Measurements from ENCODE around the gene RPS6KL1. TPM values are rescaled to one million over a fixed set of nuclear protein-coding genes. Genes with fewer than 3 reads are reported as not detected.
"Not testable (repeated sequence)": the region's sequence is repeated elsewhere in the genome, so short reads cannot be mapped to it uniquely, and the experiment has no call there.

Gene RPS6KL1
- total RNA-seq, 1 donor from 2014 or later = 4.7 TPM

DNA sequence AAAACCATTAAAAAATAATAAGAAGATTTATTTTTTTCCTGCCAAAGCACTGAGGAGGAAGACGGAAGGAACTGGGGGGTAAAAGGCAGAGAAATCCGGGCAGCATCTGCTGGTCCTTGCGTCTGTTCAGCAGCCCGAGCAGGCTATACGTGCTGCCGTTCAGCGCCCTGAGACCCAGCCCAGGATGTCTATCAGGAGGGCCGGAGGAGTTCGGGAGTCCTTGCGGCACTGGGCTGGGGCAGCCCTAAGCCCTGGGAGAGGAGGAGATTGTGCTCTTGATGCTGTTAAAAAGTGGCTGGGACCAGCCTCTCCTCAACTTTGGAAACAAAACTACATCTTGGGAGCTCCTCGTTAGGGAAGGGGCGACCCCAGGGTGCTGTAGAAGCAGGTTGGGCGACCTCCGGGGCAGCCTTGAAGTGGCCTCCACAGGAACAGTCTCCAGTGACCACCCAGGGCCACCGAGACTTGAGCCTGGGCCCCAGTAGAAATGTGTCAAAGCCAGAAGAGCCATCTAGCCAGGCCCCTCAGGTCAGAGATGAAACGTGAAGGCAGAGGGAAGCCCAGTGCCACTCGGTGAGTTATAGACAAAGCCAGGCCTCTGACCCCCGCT is 18.0 kb upstream of the RPS6KL1 start:
- ATAC-seq = no peak
- no peak for DNase-seq (ENCODE audit: low spot score)
- intact Hi-C loops (cut with DNase I) = loop anchor here (10.0 kb wide), 1 partner anchor 144 kb away; no protein-coding TSS in a partner anchor

GRCh38 chr14:74938531-74939495 is 15.8 kb upstream of the RPS6KL1 start:
- no peak for DNase-seq (ENCODE audit: low spot score)
- intact Hi-C loops (cut with DNase I) = no loop called here
- ATAC-seq = no peak

DNA sequence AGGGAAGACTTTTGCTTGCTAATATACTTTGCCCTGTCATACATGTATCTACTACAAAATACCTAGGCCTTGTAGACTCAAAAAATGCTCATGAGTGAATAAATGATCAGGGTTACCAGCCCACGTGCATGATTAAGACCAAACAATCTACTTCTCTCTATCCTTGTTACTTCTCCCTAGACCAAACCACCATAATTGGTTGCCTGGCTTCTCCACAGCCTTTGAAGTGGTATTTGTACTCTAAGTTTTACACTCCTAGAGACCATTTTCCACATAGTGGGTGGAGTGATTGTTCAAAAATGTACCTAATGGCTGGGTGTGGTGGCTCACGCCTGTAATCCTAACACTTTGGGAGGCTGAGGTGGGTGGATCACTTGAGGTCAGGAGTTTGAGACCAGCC is 14.1 kb upstream of the RPS6KL1 start:
- intact Hi-C loops (cut with DNase I) = no loop called here
- DNase-seq (ENCODE audit: low spot score) = no peak
- ATAC-seq = no peak

- ATAC-seq (no peak), DNase-seq (ENCODE audit: low spot score) (no peak)
- intact Hi-C loops (cut with DNase I) = no loop called here
These were observed 13.7 kb upstream of the RPS6KL1 start for GRCh38 chr14:74936731-74937130.

- DNase-seq (ENCODE audit: low spot score) (no peak), ATAC-seq (no peak)
- intact Hi-C loops (cut with DNase I) = no loop called here
These were observed 13.1 kb upstream of the RPS6KL1 start for GRCh38 chr14:74936151-74936550.

- intact Hi-C loops (cut with DNase I) = no loop called here
- DNase-seq (ENCODE audit: low spot score) (no peak), ATAC-seq (no peak)
These were observed 12.3 kb upstream of the RPS6KL1 start for GRCh38 chr14:74935360-74935680.

DNA sequence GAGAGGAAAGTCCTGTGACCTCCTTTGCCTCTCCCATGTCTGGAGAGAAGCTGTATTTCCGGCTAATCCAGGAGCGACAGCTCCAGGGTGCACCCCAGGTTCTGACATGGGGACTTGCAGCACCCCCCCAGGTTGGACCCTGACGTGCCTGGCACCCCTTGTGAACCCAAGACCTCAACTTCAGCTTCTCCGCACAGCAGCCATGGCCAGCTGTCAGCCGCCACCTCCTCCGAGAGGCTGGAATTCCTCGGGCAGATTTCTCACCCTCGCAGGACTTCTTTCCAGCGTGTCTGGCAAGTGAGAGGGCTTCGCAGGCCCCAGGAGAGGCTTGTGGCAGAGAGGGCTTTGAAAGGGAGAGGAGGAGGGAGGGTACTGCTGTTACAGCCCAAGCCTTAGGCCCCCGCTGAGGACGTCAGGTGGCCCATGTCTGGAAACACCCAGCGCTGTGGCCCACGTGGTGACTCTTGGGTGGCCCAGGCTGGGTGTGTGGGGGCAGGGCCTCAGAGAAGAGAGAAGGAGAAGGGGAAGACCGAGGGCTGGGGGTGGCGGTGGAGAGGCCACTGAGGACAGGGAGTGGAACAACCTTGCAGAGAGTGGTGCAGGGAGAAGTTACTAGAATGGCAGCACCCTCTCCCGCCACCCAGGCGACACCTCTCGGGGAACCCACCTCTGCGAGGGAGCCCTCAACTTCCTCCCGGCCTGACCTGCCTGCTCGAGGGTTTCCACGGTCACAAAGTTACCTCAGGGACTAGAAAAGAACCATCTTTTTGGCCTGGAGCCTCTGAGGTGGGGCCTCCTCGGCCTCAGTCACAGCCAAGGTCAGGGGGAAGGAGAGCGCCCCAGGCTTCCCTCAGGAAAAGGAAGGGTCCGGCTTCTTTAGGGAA is 11.7 kb upstream of the RPS6KL1 start:
- ATAC-seq (peak; percentile 76), DNase-seq (ENCODE audit: low spot score) (no peak)
- intact Hi-C loops (cut with DNase I) = no loop called here

- ATAC-seq = no peak
- intact Hi-C loops (cut with DNase I) = no loop called here
- DNase-seq (ENCODE audit: low spot score) = no peak
These were observed 11.0 kb upstream of the RPS6KL1 start for GRCh38 chr14:74934041-74934440.

- ATAC-seq = peak; percentile 29
- intact Hi-C loops (cut with DNase I); DNase-seq (ENCODE audit: low spot score): not testable (repeated sequence)
These were observed 9.9 kb upstream of the RPS6KL1 start for GRCh38 chr14:74932936-74933335.

DNA sequence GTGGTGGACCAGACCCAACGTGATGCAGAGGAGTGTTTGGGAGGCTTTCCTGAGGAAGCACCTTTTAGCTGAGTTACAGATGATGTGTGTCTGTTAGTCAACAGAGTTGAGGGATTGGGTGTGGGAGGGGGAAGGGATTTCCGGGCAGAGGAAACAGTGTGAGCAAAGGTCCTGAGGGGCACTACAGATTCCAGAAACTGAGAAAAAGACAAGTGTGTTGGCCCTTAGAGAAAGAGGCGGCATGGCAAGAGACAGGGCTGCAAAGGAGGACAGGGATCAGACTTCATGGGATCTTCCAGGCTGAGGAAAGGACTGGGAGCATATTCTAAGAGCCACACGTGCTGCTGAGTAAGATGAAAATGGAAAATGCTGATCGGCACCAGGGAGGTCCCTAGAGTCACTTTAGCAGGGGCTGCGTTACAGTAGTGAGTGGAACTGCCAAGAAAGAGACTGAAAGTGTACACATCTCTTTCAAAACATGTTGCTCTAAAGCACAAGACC is 9.4 kb upstream of the RPS6KL1 start:
- DNase-seq (ENCODE audit: low spot score) = no peak
- intact Hi-C loops (cut with DNase I) = no loop called here
- peak; percentile 95 for ATAC-seq

DNA sequence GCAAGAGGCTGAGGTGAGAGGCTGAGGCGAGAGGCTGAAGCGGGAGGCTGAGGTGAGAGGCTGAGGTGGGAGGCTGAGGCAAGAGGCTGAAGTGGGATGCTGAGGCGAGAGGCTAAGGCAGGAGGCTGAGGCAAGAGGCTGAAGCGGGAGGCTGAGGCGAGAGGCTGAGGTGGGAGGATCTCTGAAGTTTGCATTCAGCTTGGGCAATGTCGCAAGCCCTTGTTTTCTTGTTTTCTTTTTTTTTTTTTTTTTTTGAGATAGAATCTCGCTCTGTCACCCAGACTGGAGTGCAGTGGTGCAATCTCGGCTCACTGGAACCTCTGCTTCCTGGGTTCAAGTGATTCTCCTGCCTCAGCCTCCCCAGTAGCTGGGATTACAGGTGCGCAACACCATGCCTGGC is 8.7 kb upstream of the RPS6KL1 start:
- ATAC-seq; DNase-seq (ENCODE audit: low spot score); intact Hi-C loops (cut with DNase I): not testable (repeated sequence)

DNA sequence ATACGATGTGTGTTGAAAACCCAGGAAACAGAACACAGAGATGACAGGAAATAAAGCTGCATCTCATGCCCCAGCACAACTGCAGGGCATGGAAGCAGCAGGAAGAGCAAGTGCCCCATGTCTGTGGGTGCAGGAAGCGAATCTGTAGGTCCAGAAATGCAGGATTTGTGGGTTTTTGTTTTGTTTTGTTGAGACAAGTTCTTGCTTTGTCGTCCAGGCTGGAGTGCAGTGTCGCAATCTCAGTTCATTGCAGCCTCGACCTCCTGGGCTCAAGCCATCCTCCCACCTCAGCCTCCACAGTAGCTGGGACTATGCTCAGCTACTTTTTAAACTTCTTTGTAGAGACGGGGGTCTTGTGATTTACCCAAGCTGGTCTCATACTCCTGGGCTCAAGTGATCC is 6.2 kb upstream of the RPS6KL1 start:
- ATAC-seq (no peak), DNase-seq (ENCODE audit: low spot score) (no peak)

GRCh38 chr14:74927225-74927624 is 4.2 kb upstream of the RPS6KL1 start:
- no peak for ATAC-seq
- intact Hi-C loops (cut with DNase I) = no loop called here
- DNase-seq (ENCODE audit: low spot score) = no peak

More for the DNA sequence above, 6.2 kb upstream of the RPS6KL1 start:
- intact Hi-C loops (cut with DNase I) = no loop called here

- intact Hi-C loops (cut with DNase I) = no loop called here
- DNase-seq (ENCODE audit: low spot score) = no peak
- no peak for ATAC-seq
These were observed 1.0 kb upstream of the RPS6KL1 start for GRCh38 chr14:74924061-74924460.

DNA sequence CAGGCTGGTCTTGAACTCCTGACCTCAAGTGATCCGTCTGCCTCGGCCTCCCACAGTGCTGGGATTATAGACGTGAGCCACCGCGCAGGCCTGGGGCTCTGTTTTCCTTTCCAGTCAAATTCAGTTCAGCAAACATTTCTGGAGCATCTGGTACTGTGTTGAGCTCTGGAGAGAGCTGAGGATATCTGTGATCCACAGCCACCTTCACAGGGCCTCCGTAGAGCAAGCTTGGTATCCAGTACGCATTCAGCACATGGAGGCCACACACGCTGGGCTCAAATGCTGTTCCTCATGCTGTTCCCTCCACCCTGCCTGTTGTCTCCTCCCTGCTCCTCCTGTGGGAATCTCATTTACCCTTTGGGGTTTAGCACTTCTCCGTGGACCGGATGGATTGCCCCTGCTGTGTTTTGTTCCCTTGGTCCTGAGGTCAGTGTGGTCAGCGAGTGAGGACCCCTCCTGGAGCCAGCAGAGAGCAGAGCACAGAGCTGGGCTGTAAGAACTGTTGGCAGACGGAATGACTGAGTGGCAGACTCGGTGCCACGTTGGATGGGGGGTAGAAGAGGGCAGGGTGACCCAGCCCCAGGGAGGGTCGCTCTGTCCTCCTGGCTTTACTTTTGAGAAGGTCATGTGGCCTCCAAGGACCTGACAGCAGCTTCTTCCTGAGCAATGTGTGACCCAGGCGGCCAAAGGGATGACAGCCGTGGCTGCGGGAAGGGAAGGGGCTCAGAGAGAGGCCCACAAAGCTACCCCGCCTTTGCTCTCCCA is 891 bp downstream of the RPS6KL1 start:
- ATAC-seq (no peak), DNase-seq (ENCODE audit: low spot score) (no peak)
- intact Hi-C loops (cut with DNase I) = no loop called here

DNA sequence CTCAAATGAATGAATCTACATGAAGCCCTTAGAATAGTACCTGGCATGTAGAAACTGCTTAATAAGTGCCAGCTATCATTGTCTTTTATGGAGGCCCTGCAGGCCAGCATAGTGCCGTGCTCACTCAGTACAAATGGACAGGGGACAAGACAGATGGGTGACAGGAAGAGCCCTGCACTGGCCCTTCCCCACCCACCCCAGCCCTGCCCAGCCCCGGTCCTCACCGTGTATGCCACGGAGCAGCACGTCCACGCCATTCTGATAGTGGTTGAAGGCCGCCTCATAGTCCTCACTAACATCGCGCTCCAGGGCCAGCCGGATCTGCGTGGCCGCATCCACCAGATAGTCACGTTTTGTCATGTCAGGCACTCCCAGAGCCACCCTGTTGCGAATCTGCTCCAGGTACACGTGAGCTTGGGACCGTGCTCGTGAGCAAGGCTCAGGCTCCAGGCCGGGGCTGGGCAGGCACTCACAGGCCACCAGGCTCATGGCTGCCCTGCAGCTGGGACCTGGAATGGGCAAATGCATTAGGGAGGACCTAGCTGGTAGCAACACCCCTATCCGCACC is 1.9 kb downstream of the RPS6KL1 start:
- intact Hi-C loops (cut with DNase I) = no loop called here
- DNase-seq (ENCODE audit: low spot score) (no peak), ATAC-seq (no peak)

GRCh38 chr14:74920281-74920680 is 2.8 kb downstream of the RPS6KL1 start:
- no peak for DNase-seq (ENCODE audit: low spot score)
- ATAC-seq = no peak
- intact Hi-C loops (cut with DNase I) = no loop called here

DNA sequence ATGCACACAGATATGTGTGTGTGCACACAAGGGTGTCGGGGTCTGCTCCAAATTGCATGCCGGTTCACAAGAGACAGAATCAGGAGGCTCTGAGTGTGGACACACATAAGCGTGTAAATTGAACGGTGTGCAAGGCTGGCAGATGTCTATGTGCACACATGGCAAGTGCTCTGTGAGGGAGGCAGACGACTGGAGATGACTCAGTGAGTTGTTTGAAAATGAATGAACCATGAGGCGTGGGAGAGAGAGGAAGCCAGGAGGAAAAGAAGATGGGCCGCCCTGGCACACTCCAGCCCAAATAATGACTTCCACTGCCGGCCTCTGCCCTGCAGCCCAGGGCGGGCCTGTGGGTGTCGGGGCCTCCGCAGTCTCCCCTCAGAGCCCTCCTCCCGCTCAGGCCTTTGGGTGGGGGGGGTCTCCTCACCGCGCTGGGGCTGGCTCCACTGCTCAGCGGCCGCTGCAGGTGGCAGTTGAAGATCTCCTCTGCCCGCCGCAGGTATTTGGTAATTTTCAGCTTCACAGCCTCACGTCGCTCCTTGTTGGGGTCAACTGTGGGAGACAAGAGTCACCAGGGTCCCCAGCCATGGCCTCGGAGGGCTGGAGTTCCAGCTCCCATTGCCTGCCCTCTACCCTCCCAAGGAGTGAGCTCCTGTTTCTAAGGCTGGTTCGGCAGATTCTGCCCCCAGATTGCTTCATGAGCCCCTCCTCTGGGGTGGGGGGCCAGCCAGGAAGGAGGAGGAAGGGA is 3.5 kb downstream of the RPS6KL1 start:
- ATAC-seq = no peak
- intact Hi-C loops (cut with DNase I) = loop anchor here (10.0 kb wide), 1 partner anchor 165 kb away; no protein-coding TSS in a partner anchor
- DNase-seq (ENCODE audit: low spot score) = no peak

Data from sciatic nerve (tissue), 2 donors.